SW 1271 (cell line): ENCODE results near the gene DMPK.
"Not testable (repeated sequence)": the region's sequence is repeated elsewhere in the genome, so short reads cannot be mapped to it uniquely, and the experiment has no call there.

ENCODE experiments used
- DNase-seq, 2 experiments: peaks; one replicate each; lab custom pipeline; 2025; lab: John Stamatoyannopoulos, UW

Gene DMPK

DNA sequence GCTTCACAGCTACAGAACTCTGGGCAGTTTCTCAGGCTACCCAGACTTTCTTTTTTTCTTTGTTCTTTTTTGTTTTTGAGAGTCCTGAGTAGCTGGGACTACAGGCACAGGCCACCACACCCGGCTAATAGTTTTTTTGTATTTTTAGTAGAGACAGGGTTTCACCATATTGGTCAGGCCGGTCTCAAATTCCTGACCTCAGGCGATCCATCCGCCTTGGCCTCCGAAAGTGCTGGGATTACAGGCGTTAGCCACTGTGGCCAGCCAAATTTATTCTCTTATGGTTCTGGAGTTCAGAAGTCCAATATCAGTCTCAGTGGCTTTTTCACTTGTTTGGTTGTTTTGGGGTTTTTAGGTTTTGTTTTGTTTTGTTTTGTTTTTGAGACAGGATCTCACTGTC lies 36.7 kb downstream of the DMPK start:
- DNase-seq = no peak

DNA sequence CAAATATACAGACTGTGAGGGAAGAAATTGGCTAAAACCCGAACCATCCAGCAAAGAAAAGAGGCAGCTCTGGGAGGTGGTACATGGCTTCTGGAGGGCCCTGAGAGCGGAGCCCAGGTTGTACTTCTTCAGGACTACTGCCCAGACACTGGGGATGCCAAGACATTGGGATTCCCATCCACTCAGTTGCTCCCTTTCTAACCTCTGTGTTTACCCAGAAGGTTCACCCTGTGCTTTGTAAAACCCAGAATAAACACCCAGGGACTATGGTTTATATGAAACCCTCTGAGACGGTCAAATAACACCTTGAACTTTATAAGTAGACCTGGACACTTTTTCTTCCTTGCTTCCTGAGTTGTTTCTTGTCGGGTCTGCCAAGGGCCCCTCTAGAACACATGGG lies 39.3 kb downstream of the DMPK start:
- no peak for DNase-seq

DNA sequence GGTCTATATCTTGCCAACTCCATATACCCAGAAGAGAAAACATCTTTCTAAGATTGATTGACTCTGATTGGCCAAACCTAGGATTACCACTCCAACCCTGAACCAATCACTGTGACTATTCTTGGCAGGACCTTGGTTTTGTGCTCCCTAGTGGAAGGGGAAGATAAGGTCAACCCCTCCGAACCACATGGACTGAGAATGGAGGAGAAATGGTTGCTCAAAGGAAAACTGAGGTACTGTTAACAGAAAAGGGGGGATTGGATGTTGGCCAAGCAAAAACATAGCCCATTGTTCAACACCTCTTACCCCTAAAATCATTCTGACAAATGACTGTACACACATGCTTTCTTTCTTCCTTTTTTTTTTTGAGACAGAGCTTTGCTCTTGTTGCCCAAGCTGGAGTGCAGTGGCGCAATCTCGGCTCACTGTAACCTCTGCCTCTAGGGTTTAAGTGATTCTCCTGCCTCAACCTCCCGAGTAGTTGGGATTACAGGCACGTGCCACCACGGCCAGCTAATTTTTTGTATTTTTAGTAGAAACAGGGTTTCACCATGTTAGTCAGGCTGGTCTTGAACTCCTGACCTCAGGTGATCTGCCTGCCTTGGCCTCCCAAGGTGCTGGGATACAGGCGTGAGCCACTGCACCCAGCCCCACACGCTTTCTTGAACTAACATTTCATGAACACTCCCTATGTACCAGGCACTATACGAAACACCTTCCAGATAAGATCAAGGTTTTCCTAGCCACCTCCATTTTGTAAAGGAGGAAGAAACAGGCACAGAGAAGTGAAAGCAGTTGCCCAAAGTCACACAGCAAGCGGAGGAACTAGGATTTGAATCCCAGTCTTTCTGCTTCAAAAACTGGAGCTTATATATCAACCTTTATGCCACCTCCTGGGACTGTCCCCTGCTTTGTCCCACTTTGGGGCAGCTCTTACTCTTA lies 42.5 kb downstream of the DMPK start:
- no peak for DNase-seq

DNA sequence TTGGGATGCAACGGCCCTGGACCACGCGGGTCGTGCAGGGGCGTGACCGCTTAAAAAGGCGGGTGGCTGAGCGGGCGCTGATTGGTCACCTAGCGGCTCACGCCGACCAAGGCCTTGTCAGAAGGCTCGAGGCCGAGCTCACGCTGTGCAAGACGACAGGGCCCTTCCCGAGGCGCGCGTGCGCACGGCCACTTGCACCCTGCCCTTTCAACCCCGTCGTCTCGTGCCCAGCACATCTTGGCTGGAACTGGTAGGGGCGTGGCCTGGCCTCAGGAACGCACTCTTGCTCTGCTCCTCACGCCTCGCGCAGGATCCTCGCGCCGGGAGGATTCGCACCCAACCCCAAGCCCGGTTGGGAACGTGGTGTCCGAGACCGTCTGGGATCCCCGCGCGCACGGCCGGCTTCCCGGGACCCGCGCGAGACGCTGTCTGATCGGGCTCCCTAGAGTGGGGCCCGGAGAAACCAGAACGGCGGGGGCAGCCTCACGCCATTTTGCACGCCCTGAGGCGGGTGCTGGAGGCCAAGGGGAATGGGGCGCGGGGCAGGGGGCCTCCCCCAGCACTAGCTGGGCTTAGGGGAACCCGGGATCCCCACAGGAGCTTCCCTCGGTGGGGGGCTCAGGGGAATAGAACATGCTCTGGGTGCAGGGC lies 49.0 kb downstream of the DMPK start, which contains the start of gene MEIOSIN:
TSS of gene MEIOSIN (plus strand) at position 280 of the 651 bp plus-strand sequence. CDS start 1,938 bp downstream, outside the sequence.
- DNase-seq = no peak

DNA sequence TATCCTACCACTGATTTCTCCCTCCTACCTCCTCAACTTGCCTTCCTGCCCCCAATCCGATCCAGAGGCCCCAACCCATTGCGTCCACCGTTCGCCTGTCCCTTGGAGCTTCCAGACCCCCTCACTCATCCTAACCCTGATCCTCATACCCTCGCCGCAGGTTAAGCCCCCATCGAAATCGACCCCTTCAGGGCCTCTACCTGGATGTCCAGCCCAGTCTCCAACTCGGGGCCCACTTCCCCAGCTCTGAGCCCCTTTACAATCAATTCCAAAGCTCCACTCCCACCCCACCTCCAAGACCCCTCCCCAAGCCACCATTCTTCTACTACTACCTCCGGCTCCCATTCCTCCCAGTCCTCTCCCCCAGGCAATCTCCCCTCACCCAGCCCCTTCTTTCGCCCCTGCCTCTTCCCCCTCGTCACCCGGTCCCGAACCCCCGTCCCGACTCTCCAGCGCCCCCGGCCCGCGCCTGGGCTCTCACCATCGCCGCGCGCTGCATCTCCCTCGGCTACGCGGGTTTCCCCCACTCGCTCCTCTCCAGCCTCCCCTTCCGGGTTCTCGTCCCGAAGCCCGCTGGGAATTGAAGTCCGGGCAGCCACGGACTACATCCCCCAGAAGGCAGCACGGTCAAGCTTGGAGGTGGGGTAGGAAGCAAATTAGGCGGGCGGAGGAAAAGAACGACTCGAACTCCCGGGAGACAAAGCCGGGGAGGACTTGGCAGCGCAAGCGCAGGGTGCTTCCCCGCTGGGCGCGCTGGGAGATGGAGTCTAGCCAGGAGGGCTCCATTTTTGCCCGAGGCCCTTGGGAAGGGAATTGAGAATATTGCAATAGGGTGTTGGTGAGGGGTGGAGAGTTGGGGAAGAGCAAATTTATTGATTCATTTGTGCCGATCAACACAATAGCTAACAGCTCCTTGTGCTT lies 51.7 kb downstream of the DMPK start, which contains the start of gene FBXO46:
TSS of gene FBXO46 (minus strand) at position 529 of the 921 bp plus-strand sequence. CDS start 17,401 bp downstream, outside the sequence.
- peak; percentile 88 to 95 for DNase-seq

DNA sequence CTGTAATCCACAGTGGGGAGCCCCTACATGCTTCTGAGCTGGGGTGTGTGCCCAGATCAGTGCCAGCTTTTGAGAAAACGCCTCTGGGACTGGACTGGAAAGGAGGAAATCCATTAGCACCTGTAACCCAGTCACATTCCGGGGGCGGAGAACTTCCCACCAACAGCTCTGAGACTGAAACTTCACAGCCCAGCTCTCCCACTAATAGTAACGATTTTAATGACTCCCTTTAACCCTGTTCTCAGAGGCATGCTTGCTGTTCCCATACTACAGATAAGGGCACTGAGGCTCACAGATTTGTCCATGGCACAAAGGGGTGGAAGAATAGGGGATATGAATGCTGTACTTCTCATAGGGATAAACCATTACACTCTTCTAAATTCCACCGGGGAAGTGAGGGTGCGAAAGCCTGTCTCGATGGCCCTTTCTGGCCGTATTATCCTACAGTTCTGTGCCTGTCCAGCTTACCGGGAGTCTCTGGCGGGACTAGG lies 52.4 kb downstream of the DMPK start:
- DNase-seq = no peak

DNA sequence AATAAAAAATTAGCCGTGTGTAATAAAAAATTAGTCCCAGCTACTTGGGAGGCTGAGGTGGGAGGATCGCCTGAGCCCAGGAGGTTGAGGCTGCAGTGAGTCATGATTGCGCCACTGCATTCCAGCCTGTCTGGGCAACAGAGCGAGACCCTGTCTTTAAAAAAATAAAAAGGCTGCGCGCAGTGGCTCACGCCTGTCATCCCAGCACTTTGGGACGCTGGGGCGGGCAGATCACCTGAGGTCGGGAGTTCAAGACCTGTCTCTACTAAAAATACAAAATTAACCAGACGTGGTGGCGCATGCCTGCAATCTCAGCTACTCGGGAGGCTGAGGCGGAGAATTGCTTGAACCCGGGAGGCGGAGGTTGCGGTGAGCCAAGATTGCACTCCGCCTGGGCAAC lies 53.6 kb downstream of the DMPK start:
- DNase-seq = not testable (repeated sequence)

DNA sequence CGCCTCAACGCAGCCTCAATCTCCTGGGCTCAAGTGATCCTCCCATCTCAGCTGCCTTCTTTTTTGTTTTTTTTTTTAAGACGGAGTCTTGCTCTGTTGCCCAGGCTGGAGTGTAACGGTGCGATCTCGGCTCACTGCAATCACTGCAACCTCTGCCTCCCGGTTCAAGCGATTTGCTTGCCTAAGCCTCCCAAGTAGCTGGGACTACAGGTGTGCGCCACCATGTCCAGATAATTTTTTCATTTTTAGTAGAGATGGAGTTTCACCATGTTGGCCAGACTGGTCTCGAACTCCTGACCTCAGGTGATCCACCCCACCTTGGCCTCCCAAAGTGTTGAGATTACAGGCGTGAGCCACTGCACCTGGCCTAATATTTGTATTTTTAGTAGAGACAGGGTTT lies 62.2 kb downstream of the DMPK start:
- not testable (repeated sequence) for DNase-seq
